Astrocyte (in vitro differentiated cells and primary cell): ENCODE measurements around the gene CSMD2.

Experiments
- CTCF ChIP-seq: IDR thresholded peaks from 2 replicates; pipeline ENCODE4 v1.5.1; 2011; ENCODE audit warnings: low read depth, mild to moderate bottlenecking, inconsistent platforms, low read length, moderate library complexity; ENCODE audit not compliant: insufficient read depth
- EZH2 ChIP-seq: IDR thresholded peaks from 2 replicates; pipeline ENCODE4 v1.6.1; 2012; ENCODE audit warnings: mild to moderate bottlenecking, low read length, inconsistent platforms; ENCODE audit not compliant: insufficient read depth

GRCh38 chr1:33618636-33619035 is 546.4 kb downstream of the CSMD2 start:
- no peak for TF ChIP-seq CTCF
- TF ChIP-seq EZH2 = no peak
